ENCODE data around the gene ATRNL1.
"Not testable (repeated sequence)": the region's sequence is repeated elsewhere in the genome, so short reads cannot be mapped to it uniquely, and the experiment has no call there.

The ATRNL1 gene

GRCh38 chr10:115092555-115093285 is 445 bp upstream of the ATRNL1 start:
- DNase-seq = peak in 38 of 58 donors; percentile 11 to 74 (median 46)

- peak in 8 of 58 donors; percentile 11 to 39 (median 18) for DNase-seq
Measured at GRCh38 chr10:115093776-115094408, 727 bp downstream of the ATRNL1 start.

- DNase-seq = no peak
Measured at GRCh38 chr10:115094416-115095140, 1.4 kb downstream of the ATRNL1 start.

GRCh38 chr10:115095758-115096157 is 2.6 kb downstream of the ATRNL1 start:
- no peak for DNase-seq

GRCh38 chr10:115103700-115104099 is 10.5 kb downstream of the ATRNL1 start:
- no peak for DNase-seq

- not testable (repeated sequence) for DNase-seq
Measured at GRCh38 chr10:115105411-115105810, 12.2 kb downstream of the ATRNL1 start.

GRCh38 chr10:115107830-115108229 is 14.7 kb downstream of the ATRNL1 start:
- no peak for DNase-seq

- no peak for DNase-seq
Measured at GRCh38 chr10:115117301-115117700, 24.1 kb downstream of the ATRNL1 start.

- no peak for DNase-seq
Measured at GRCh38 chr10:115118346-115118745, 25.2 kb downstream of the ATRNL1 start.

- no peak for DNase-seq
Measured at GRCh38 chr10:115125505-115125904, 32.3 kb downstream of the ATRNL1 start.

- DNase-seq = peak in 1 of 58 donors; percentile 1
Measured at GRCh38 chr10:115129752-115130151, 36.6 kb downstream of the ATRNL1 start.

GRCh38 chr10:115136616-115137015 is 43.5 kb downstream of the ATRNL1 start:
- no peak for DNase-seq

GRCh38 chr10:115141254-115141653 is 48.1 kb downstream of the ATRNL1 start:
- no peak for DNase-seq

GRCh38 chr10:115157357-115157756 is 64.2 kb downstream of the ATRNL1 start:
- DNase-seq = no peak

GRCh38 chr10:115163129-115163528 is 70.0 kb downstream of the ATRNL1 start:
- DNase-seq = no peak

- no peak for DNase-seq
Measured at GRCh38 chr10:115164220-115164619, 71.1 kb downstream of the ATRNL1 start.

GRCh38 chr10:115167751-115168150 is 74.6 kb downstream of the ATRNL1 start:
- no peak for DNase-seq

GRCh38 chr10:115171392-115171960 is 78.3 kb downstream of the ATRNL1 start:
- no peak for DNase-seq

GRCh38 chr10:115173915-115174443 is 80.8 kb downstream of the ATRNL1 start:
- no peak for DNase-seq

- not testable (repeated sequence) for DNase-seq
Measured at GRCh38 chr10:115207276-115207675, 114.1 kb downstream of the ATRNL1 start.

- DNase-seq = no peak
Measured at GRCh38 chr10:115209133-115209532, 116.0 kb downstream of the ATRNL1 start.

- no peak for DNase-seq
Measured at GRCh38 chr10:115214829-115215228, 121.7 kb downstream of the ATRNL1 start.
